Measurements from ENCODE around the gene MICAL2.

MICAL2 gene

DNA sequence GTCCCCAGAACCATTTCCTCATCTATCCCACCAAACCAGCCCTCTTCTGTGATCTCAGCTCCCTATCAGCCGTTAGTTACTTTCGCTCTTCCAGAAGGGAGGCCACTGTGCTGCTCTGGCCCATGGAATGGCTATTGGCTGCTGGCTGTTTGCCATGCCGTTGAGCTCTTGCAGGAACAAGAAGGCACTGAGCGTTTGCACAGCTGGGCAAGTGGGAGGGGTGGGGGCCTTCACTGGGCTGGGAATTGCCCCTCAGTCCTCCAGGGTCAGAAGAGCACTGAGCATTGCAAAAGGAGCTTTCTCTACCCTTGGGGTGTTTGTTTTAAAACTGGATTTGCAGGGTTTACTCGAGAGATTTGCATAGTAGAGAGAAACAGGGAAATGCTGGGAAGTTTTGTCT is 137.9 kb downstream of the MICAL2 start:
- DNase-seq (ENCODE audit: low spot score) = no peak

DNA sequence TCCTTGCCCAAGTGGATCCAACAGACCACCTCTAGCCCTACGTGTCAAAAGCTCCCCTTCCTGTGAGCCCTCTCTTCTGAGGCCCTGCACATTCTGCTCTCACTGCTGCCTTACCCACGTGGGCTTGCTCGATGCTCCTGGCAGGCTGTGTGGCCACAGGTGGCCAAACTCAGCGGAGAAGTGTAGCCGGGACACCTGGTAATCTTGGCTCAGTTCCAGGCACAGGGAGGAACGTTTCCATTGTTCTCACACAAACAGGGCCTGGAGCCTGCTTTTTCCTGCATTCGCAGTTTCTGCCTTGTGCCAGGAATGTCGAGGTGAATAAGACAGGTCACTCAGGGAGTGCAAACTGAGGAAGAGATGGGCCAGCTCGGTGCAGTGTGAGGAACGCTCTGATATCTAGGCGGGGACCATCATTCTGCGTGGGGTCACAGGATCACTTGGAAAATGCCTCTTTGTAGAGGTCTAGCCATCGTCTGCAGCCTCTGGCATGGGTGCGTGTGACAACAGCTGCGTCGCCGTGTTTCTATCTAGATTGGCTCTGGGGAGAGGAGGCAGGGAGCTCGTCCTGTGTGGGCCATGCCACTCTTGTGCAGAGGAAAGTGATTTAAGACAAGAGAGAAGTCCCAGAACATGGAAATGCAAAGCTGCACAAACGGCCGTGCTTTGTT is 139.3 kb downstream of the MICAL2 start:
- DNase-seq (ENCODE audit: low spot score) = no peak

DNA sequence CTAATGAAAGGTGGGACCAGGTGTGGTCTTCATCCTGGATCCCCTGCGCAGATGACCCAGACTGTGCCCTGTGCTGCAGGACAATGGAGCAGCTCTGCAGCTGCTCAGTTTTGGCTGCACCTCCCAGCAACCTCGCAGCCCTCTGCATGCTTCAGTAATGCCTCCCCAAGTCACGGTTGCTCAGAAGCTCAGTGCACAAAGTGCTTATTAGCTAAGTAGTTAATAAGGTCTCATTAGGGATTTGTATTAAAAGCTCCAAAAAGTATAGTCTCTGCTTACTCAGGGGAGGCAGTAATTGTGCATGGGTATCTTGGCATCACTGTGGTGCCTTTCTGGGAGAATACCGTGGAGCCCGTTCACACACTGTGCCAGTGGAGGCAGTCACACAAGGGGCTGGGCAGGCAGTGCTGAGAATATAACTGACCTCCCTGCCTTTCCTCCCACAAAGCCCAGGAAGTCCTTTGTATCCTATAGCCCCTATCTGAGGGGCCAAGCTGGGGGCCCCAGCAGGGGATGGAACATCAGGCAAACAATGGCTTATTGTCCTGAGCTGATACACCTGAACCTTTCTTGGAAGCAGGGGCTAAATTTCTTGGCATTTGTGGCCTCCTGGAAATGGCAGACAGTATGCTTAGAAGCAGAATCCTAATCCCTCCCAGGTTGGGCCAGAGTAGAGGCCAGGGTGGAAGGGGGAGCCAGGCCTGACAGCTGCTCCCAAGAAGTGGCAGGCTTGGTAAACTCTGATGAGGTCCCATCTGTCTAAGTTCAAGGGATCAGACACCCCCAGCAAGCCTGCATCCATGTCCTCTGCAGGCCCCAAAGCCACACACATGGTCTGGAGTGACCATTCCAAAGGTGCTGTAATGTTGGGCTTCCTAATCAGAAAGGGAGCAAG is 141.5 kb downstream of the MICAL2 start:
- DNase-seq (ENCODE audit: low spot score) = no peak

DNA sequence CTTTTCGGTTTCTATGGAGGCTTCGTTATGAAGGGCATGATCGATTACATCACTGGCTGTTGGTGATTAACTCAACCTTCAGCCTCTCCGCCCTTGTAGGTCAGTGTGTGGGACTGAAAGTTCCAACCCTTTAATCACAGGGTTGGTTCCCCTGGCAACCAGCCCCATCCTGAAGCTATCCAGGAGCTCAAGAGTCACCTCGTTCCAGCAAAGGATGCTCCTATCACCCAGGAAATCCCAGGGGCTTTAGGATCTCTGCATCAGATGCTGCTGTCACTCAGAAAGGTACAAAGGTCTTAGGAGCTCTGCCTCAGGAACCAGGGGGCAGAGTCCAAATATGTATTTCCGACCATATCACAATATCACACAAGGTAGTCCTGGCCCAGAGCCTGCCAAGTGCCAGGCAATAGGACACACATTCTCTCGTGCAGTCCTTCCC is 143.5 kb downstream of the MICAL2 start:
- DNase-seq (ENCODE audit: low spot score) = no peak

DNA sequence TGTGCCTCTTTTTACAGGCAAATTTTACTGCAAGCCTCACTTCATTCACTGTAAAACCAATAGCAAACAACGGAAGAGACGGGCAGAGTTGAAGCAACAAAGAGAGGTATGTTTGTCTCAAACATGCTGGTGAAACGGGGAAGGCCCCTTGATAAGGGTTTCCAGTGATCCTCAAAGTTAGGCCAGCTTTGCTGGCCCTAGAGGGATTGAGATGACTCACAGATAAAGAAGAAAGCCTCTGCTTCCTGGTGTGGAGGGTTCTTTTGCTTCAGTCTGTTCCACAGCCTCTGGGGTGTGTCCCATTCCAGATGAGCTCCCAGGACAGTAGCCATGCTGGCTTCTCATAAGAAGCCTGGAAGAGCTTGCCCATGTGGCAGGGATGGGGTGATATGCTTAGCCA is 148.1 kb downstream of the MICAL2 start:
- DNase-seq (ENCODE audit: low spot score) = no peak

DNA sequence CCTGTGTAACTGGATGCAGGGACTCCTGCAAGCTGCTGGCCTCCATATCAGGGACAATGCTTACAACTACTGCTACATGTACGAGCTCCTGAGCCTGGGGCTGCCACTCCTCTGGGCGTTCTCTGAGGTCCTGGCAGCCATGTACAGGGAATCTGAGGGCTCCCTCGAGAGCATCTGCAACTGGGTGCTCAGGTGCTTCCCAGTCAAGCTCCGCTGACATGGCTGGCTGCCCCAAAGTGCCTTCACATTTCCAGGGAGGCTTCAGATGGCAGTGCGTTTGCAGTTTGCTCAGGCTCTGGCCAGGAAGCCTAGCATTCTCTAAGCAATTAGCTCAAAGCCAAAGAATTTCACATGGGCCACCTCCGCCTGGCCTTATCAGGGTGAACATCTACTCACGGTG is 149.6 kb downstream of the MICAL2 start:
- DNase-seq (ENCODE audit: low spot score) = no peak

DNA sequence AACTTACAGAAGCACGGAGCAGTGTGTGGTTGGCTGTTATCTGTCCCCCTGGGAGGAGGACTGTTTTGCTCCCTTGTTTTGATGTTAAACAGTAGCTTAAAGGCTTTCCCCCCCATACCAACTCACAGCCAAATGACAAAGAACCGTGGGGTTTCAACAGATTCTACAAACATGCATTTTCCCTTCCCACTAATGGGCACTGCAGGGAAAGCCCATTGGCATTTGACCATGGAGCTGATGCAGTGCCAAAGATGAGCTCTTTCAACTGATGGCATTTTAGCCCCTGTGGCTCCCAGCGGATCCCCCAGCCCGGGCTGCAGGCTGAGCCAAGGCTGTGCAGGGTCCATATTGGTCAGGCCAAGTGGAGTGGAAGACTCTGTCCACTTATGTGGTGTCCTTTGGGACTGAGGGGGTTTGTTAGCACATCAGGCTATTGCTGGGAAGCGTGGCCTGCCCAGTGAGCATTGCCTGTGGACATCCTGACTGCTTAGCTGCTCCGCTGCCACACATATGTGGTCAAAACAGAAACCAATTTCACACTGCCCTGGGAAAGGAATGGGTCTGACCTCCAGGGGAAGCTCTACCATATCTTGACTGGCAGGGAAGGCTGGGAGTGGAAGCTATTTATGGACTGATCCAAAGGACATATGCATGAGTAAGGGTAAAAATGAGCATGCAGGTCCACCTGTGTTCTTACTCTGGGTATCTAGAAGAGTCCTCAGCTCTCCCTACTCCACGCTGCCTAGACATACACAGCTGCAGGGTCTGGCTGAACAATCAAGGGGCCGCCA is 150.5 kb downstream of the MICAL2 start:
- no peak for DNase-seq (ENCODE audit: low spot score)

DNA sequence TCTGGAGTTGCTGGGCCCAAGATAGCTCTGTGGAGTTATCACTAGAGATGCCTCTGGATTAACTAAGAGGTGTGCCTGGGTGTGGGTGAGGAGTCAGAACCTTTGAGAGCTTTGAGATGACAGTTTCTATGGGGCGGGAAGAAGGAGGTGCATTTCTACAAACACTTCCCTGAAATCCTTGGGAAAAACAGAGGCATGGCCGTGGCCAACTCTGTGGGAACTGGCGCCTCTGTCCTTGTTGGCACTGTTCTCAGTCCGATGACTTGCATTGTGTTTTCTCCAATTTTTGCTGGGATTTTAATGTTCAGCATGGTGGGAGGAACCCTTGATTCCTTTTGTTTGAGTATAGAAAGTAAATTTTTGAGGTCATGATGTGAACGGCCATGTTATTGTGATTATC is 151.2 kb downstream of the MICAL2 start:
- no peak for DNase-seq (ENCODE audit: low spot score)

DNA sequence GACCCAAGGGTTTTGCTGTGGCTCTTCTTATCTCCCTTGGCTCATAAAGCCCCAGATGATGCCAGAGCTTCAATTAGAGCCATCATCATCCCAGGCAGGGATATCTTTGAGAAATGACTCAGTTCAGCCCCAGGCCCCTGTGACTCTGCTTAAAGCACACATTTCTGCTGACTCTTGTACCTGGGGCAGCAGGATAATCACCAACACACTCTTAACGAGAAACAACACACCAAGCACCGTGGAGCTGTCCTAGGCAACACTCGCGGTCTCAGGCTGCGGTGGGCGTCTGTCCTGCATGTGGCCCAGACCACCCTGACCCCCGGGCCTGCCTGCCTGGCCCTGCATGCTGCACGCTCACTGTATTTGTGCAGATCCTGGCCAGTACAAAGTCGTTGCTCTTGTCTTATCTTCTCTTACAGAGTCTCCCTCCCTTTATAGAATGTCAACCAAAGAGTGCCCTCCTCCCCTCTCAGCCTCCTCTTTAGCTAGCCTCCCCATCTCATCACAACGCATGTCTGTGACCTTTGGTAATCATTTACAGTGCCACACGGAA is 152.8 kb downstream of the MICAL2 start:
- DNase-seq (ENCODE audit: low spot score) = no peak

DNA sequence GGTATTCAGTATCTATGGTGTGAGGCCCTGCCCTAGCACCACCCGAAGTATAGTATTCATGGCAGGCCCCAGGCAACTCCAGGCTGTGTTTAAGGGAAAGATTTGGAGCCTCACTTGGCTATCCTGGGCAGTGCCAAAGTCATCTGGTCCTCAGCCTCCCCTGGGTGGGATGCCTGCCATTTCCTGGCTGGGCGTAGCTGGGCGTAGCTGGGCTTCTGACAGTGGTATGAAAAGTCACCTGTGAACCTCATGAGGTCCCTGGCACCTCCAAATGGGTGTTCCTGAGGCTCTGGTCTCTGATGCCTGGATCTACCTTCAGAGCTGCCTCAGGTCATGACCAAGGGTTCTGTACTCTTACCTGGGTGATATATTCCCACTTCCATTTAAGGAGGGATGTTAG is 154.0 kb downstream of the MICAL2 start:
- DNase-seq (ENCODE audit: low spot score) = no peak

DNA sequence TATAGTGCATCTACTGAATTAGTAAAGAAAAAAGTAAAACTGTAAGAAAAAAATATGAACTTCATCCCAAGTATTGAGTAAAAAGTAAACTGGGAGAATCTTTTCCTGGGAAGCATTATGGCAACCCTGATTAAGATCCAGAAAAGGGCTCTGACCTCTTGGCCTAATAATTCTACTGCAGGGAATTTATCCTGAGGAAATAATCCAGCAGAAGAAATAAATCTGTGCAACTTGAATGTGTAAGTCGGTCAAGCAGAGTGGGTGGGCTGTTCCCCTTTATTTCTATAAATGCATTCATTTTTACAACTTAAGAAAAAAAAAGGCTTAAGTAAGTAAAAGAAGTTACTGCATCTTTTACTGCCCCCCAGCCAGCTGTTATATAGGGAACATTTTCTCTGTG is 155.7 kb downstream of the MICAL2 start:
- DNase-seq (ENCODE audit: low spot score) = no peak

DNA sequence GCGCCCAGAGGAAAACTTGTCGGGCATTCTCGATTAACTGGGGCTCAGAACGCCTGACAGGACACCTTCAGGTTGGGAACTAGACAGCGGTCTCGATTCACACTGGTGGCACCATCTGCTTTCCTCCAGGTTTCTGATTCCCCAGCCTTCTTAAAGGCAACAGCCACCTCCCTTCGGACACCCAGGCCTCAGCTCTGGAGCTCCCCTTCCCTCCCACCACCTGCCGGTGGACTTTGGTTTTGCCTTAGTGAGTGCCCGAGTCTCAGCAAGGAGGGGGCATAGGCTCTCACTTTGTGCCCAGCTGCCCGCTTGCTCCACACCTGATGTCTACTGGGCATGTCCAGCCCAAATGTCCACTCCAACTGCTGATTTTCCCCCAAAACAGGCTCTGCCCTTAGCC is 156.6 kb downstream of the MICAL2 start:
- no peak for DNase-seq (ENCODE audit: low spot score)

DNA sequence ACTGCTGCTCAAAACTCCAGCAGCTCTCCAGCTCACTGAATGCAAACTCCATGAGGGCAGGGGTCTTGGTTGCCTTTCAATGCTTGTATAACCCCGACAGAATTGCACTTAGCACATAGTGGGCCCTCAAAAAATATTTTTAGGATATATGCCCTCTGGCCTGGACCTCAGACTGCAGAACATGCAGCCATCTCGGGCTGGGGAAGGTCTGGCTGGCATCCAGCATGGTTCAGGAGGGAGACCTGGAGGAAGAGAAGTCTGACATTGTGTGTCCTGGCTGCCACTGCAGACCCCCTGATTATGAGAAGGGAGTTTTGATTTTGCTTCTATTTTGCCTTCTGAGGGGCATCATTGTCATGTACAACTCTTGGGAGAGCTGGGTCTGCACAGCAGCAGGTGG is 157.5 kb downstream of the MICAL2 start:
- DNase-seq (ENCODE audit: low spot score) = no peak

DNA sequence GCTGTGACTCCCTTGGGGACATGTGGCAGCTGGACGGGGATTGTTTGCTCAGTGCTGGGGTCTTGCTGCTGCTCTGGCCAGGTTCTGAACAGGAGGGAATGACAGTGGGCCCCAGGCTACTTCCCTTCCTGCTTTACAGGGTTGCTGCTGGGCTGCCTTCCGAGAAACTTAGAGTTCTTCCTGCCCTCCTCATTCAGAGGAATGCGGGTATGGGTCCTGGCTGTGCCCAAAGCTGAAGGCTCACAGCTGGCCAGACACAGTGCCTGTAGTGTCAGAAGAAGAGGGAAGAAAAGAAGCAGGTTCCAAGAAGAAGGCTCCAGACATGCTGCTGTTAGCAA is 158.7 kb downstream of the MICAL2 start:
- no peak for DNase-seq (ENCODE audit: low spot score)

DNA sequence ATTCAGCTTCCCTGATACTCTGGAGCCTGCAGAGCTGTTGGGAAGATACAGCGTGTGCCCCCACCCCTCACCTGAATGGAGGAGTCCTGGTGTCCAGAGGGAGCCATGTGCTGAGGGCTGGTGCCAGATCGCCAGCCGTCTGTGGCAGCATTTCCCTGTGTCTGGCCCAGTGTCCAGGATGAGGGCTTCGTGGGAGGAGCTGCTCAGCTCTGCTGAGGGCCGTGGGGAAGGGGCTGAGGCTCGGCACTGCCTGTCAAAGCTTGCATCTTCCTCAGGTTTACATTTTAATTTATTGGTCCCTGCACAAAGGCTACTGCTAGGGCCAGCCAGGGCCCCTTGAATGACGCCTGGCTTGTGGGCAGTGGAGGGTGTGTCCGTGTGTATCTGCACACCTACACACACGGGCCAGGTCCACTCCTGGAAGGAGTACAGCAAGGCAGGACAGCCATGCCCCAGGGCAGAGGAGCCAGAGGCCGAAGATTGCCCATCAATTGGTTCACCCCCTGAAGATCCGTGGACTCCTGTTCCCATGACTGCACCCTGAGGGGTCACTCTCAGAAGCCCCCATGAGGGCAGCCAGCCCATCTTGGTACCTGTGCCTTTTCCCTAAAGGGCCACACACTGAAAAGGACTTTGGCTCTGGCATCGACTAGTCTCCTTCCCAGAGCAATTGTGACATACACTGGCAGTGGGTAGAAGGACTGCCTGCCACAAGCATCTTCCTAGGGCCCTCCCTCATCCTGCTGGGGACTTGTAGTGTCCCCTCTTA is 159.2 kb downstream of the MICAL2 start:
- no peak for DNase-seq (ENCODE audit: low spot score)

DNA sequence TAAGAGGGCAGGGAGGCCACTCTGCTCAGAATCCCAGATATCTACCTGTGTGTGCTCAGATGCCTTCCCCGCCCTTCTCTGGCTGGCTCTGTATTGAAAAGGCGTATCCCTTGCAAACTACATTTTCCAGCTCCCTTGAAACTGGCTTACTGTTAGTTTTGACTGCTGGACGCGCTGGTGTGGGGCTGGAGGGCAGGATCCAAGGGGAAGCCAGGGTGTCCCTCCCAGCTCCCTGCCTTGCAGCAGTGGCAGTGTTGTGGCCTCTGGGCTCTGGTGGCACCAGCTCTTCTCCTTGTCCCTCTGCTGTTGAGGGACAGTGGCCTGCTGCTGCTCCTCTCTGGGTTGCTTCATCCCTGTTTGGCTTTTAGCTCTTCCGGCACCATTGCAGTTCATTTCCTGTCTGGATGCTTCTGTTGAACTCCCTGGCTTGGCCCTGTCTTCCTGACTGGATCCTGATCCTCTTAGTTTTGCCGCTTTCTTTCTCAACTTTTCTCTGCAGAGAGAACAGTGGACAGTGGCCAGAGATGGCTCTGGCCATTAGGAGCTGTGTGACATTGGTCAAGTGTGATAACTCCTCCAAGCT is 159.9 kb downstream of the MICAL2 start:
- no peak for DNase-seq (ENCODE audit: low spot score)

DNA sequence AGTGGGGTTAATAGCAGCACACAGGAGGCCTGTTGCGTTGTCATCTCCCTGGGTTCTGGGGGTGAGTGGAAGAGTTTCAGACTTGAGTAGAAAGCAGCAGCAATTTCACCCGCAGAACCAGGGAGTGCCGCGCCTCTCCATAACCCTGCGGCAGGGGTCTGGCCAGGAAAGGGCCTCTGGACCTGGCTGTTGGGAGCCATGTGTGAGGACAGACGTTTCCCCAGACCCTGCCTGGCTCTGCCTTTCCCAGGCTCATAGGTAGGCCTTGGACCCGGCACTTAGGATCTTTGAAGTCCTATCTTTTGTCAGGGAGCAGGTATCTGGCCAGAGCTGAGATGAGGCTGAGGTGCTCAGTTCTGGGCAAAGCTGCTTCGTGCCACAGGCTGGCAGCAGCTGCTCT is 160.4 kb downstream of the MICAL2 start:
- DNase-seq (ENCODE audit: low spot score) = no peak

DNA sequence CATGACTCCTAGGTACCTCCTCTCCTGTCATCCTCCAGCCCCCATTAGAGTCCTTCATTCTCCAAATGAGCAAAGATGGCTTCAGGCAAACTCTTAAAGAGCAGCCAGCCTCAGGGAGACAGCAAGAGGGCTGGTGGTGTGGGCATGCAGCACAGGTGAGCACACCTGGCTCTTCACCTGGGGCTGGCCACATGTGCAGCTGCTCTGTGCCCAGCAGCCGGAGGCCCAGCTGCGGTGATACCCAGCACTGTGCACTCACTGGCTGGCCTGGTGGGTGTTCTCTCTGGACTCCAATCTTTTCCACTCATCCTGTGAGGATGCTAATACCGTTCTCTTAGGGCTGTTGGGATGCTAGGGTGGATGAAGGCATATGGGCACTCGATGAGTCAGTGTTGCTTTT is 160.9 kb downstream of the MICAL2 start:
- no peak for DNase-seq (ENCODE audit: low spot score)

DNA sequence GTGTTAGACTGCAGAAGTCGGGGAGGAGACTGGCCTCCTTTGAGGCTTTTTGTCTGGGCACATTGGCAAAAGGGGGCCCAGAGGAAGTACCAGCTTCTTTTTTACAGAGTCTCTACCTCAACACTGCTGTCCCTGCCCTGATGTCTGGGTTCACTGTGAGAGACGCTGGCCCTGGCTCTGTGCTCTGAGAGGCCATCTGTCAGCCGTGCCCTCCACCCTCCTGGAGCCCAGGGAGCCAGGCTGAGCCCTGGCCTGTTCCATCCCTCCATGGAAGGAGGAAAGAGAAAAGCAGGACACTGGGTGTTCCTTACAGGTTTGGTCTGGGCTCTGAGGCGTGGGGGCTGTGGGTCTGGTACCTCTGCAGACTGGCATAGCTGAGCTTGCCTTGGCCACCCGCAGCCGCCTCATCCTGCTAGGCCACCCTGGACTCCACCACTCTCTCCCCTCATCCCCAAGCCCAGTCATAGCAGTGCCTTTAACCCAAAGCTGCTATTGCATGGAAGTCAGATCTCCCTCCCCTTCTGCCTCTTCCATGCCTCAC is 161.5 kb downstream of the MICAL2 start:
- DNase-seq (ENCODE audit: low spot score) = no peak

DNA sequence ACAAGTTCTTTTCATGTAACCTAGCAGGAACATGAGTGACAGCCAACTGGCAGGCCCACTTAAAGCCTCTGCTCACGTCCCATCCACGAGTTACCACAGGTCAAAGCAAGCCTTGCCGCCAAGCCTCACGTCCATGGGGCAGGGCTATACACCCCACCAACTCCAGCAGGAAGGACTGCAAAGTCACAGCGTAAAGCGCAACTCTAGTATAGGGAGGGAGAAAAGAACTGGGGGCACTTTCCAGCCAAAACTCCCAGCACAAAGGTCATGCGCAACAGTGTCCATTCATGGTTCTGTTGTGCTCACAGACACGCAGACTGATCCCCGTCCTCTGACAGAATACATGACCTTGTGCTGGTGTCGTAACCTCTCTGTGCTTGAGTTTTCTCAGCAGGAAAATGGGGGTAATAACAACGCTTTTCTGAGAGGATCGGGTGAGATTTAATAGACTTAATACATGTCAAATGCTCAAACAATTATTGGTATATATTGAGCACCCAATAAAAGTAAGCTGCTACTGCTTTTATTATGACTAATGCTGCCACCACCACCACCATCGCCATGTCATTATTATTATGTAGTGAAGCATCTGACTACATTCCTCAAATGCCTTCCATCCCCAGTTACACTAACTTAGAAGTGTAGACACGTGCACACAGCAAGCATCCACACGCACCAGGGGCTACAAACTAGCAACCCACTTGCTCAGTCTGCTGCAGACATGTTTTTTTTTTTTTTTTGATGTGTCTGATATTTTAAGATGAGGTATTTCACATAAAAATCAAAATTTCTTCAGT is 162.6 kb downstream of the MICAL2 start:
- no peak for DNase-seq (ENCODE audit: low spot score)
